ENCODE results near the gene CEMIP. TPM values are rescaled to one million over a fixed set of nuclear protein-coding genes. Genes with fewer than 3 reads are reported as not detected.

The CEMIP gene
- total and polyA plus RNA-seq, 2 of the 8 experiments (the other 6 are each of a cell fraction or from before 2014, with no cell fraction given) = 0.11 to 0.60 TPM

DNA sequence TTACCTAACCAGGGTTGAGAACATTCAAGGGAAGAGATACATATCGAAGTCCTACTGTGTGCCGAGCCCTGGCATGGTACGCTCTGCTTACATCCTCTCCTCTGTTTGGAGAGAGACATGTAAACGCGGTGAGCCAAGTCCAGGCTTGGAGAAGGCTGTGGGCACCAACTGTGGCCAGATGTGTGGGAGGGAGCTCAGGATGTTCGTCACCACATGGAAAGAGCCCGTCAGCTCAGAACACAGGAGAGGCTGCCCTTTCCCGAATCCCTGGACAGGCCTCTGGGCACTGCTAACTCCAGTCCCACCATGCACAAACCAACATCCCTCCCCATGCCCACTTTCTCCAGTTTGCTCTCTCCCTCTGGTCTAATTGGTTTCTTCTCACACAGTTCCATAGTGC lies 167.4 kb downstream of the CEMIP start:
- Histone ChIP-seq H3K4me1 (replicated peaks in 1 of 4; ENCODE audit: control insufficient read depth in 3 of 4, insufficient read depth in 4 of 4, low read length in 3 of 4) (no peaks in the 10 kb centered on the region; a peak in 1 of 7 replicates), H2AK5ac (ENCODE audit: low read depth, low read length) (no peak overlapping the region), H3K23me2 (ENCODE audit: low read depth, low read length) (no peaks in the 10 kb centered on the region), H4K20me1 (replicated peaks in 1 of 2; ENCODE audit: control insufficient read depth in 1 of 2, insufficient read depth in 2 of 2, low read length in 2 of 2) (peaks cover 0 to 3% of the 10 kb centered on the region in 2 experiments), H3K79me2 (ENCODE audit: control insufficient read depth in 1 of 2, insufficient read depth in 2 of 2, low read length in 2 of 2) (no peaks in the 10 kb centered on the region), H3K9ac (replicated peaks in 1 of 4; ENCODE audit: extremely low read depth in 1 of 4, low read depth in 3 of 4, low read length in 3 of 4) (no peak overlapping the region), H3K9me3 (ENCODE audit: insufficient read depth in 2 of 2, low read depth in 1 of 2, low read length in 1 of 2) (no peaks in the 10 kb centered on the region), H3K14ac (ENCODE audit: insufficient read length) (no peak overlapping the region), H4K8ac (ENCODE audit: extremely low read depth, insufficient read depth, low read length) (no peak overlapping the region), H2AFZ (ENCODE audit: low read length) (no peak overlapping the region), H2BK120ac (replicated peaks; ENCODE audit: low read depth, low read length) (no peak overlapping the region), H2BK15ac (ENCODE audit: low read length) (no peak overlapping the region), H3K4me3 (ENCODE audit: extremely low read depth in 1 of 4, insufficient read depth in 2 of 4, low read depth in 3 of 4, low read length in 4 of 4) (no peak overlapping the region), H3K27me3 (replicated peaks in 1 of 4; ENCODE audit: control insufficient read depth in 3 of 4, extremely low read depth in 1 of 4, insufficient read depth in 3 of 4, low read length in 3 of 4) (no peaks in the 10 kb centered on the region), H3K4me2 (ENCODE audit: insufficient read depth in 1 of 2, low read depth in 2 of 2, low read length in 2 of 2) (no peak overlapping the region), H4K91ac (replicated peaks; ENCODE audit: insufficient read length, low read length) (no peak overlapping the region), H2BK20ac (ENCODE audit: low read length) (no peak overlapping the region), H2BK12ac (ENCODE audit: low read depth, low read length) (no peak overlapping the region), H3K56ac (replicated peaks; ENCODE audit: insufficient read length, low read depth, low read length) (no peak overlapping the region), H3K36me3 (ENCODE audit: control insufficient read depth in 2 of 4, insufficient read depth in 4 of 4, low read length in 3 of 4) (peaks cover 8 to 23% (median 10%) of the 10 kb centered on the region in 4 experiments; a peak in 5 of 8 replicates), H3K79me1 (ENCODE audit: low read depth, low read length) (no peaks in the 10 kb centered on the region), H3K23ac (ENCODE audit: insufficient read length) (no peak overlapping the region), H3K27ac (ENCODE audit: low read depth, low read length) (no peak overlapping the region), H3K18ac (ENCODE audit: extremely low read depth, low read length) (no peak overlapping the region), H4K5ac (ENCODE audit: insufficient read length, low read depth, low read length) (no peak overlapping the region), H2BK5ac (ENCODE audit: low read depth, low read length) (no peak overlapping the region), H3K4ac (replicated peaks; ENCODE audit: insufficient read length, low read depth, low read length) (no peak overlapping the region)
- ChIA-PET POLR2A (ENCODE audit: partially characterized antibody) (interaction anchor here (0.7 kb wide), 1 partner anchor 24 kb away, joined by 3 read pairs; no protein-coding TSS in a partner anchor), CTCF (ENCODE audit: partially characterized antibody) (interaction anchor here (1.0 to 1.5 kb wide), 3 partner anchors 21 to 170 kb away, joined by 4 to 6 read pairs (median 5); no protein-coding TSS in a partner anchor)
- DNase-seq (ENCODE audit: low read depth in 1 of 2, low spot score in 2 of 2) (no peak), FAIRE-seq (no peak)
- WGBS, 2 experiments (ENCODE audit: extremely low coverage in 1 of 2, insufficient coverage in 1 of 2, insufficient read length in 1 of 2, insufficient replicate concordance in 2 of 2, low coverage in 1 of 2, low lambda C conversion rate in 2 of 2, missing lambda C conversion rate in 1 of 2) = 90% methylated on average over 8 of the region's 8 CpGs; no CpG with 5 or more reads in 1 of the 2 experiments
- TF ChIP-seq SAP30 (IDR thresholded peaks at IDR 0.05; ENCODE audit: insufficient read depth, insufficient replicate concordance, low read length) (no peak), TEAD4 (IDR thresholded peaks at IDR 0.05; ENCODE audit: low read depth, low read length) (no peak), BCL11A (IDR thresholded peaks at IDR 0.05; ENCODE audit: low read depth in 2 of 2, low read length in 2 of 2) (no peak), HDAC2 (IDR thresholded peaks at IDR 0.05; ENCODE audit: borderline replicate concordance in 1 of 2, low read depth in 2 of 2, low read length in 2 of 2) (no peak), YY1 (IDR thresholded peaks at IDR 0.05; ENCODE audit: low read depth, low read length) (no peak), NANOG (IDR thresholded peaks at IDR 0.05; ENCODE audit: insufficient read depth, low read depth, low read length, poor library complexity, severe bottlenecking) (no peak), PHF8 (conservative IDR thresholded peaks at IDR 0.05; ENCODE audit: low read depth, low read length) (no peak), POU5F1 (IDR thresholded peaks at IDR 0.05; ENCODE audit: low read depth, low read length) (no peak), CBX8 (IDR thresholded peaks at IDR 0.05; ENCODE audit: borderline replicate concordance, low read depth, low read length) (no peak), NRF1 (IDR thresholded peaks at IDR 0.05; ENCODE audit: low read depth, low read length) (no peak)
- TF ChIP-seq, protein P1, sequence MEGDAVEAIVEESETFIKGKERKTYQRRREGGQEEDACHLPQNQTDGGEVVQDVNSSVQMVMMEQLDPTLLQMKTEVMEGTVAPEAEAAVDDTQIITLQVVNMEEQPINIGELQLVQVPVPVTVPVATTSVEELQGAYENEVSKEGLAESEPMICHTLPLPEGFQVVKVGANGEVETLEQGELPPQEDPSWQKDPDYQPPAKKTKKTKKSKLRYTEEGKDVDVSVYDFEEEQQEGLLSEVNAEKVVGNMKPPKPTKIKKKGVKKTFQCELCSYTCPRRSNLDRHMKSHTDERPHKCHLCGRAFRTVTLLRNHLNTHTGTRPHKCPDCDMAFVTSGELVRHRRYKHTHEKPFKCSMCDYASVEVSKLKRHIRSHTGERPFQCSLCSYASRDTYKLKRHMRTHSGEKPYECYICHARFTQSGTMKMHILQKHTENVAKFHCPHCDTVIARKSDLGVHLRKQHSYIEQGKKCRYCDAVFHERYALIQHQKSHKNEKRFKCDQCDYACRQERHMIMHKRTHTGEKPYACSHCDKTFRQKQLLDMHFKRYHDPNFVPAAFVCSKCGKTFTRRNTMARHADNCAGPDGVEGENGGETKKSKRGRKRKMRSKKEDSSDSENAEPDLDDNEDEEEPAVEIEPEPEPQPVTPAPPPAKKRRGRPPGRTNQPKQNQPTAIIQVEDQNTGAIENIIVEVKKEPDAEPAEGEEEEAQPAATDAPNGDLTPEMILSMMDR (IDR thresholded peaks at IDR 0.05; ENCODE audit: control extremely low read depth in 1 of 3, insufficient read depth in 1 of 3, low read depth in 1 of 3, low read length in 3 of 3) = no peak
